ENCODE measurements around the gene IQSEC1. TPM values are rescaled to one million over a fixed set of nuclear protein-coding genes. Genes with fewer than 3 reads are reported as not detected.

Gene IQSEC1
- total RNA-seq, 1 donor from 2014 or later: 41.7 TPM

DNA sequence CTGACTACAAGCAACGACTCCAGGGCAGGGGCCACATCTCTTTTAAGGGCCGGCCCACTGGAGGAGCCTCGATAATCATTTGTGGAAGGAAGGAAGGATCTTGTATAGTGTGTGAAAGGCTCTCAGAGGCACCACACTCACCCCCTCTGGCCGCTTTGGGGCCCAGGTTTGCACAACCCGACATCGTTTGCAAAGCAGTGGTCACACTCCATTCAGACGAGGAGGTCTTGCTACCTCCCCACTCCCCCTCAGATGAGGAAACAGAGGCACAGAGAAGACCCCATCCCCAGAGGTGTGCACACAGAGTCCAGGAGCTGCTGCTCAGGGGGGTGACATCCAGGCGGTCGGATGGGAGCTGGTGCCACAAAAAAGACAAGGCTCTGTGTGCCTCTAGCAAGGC is 29.6 kb downstream of the IQSEC1 start:
- H3K36me3 Mint-ChIP-seq: no peaks in the 10 kb centered on the region
- H3K27me3 Mint-ChIP-seq (ENCODE audit: low read depth): no peaks in the 10 kb centered on the region
- peaks cover 19% of the 10 kb centered on the region for H3K4me1 Mint-ChIP-seq
- no peak overlapping the region for H3K4me3 Mint-ChIP-seq
- TF ChIP-seq, protein P1, sequence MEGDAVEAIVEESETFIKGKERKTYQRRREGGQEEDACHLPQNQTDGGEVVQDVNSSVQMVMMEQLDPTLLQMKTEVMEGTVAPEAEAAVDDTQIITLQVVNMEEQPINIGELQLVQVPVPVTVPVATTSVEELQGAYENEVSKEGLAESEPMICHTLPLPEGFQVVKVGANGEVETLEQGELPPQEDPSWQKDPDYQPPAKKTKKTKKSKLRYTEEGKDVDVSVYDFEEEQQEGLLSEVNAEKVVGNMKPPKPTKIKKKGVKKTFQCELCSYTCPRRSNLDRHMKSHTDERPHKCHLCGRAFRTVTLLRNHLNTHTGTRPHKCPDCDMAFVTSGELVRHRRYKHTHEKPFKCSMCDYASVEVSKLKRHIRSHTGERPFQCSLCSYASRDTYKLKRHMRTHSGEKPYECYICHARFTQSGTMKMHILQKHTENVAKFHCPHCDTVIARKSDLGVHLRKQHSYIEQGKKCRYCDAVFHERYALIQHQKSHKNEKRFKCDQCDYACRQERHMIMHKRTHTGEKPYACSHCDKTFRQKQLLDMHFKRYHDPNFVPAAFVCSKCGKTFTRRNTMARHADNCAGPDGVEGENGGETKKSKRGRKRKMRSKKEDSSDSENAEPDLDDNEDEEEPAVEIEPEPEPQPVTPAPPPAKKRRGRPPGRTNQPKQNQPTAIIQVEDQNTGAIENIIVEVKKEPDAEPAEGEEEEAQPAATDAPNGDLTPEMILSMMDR (IDR thresholded peaks at IDR 0.05; ENCODE audit: unreplicated experiment): no peak
- H3K9me3 Mint-ChIP-seq: no peaks in the 10 kb centered on the region
- H3K27ac Mint-ChIP-seq: no peak overlapping the region
- no peak for DNase-seq (ENCODE audit: low spot score in 2 of 2, unreplicated experiment in 2 of 2)

DNA sequence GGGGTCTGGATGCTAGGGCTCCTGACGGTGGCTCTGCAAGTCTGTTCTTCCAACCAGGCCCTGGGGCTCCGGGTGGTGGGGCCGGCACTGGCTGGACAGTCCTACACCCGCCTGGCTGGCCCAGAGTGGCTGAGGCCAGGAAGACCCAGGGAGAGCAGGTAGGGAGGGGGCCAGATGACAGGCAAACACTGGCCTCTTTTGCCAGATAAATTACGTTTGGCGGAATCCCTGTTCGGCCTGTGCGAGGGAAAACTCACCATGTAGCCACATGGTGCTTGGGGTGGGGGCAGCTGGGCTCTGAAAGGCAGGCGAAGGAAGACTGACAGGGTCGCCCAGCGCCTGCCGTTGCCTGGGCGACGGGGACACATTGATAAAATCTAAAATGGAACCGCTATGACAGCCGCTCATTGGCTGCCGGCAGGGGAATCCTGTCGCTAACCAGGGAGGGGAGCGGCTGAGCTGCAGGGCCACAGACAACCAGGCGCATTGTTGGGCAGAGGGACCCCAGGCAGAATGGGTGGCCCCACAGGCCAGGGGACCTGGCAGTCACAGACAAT is 30.4 kb downstream of the IQSEC1 start:
- Mint-ChIP-seq H3K27ac (no peak overlapping the region), H3K36me3 (no peaks in the 10 kb centered on the region), H3K9me3 (no peaks in the 10 kb centered on the region), H3K4me1 (peaks cover 19% of the 10 kb centered on the region), H3K27me3 (ENCODE audit: low read depth) (peaks cover 1% of the 10 kb centered on the region), H3K4me3 (no peak overlapping the region)
- DNase-seq (ENCODE audit: low spot score in 2 of 2, unreplicated experiment in 2 of 2): no peak
- TF ChIP-seq, protein P1 (IDR thresholded peaks at IDR 0.05; ENCODE audit: unreplicated experiment): no peak

DNA sequence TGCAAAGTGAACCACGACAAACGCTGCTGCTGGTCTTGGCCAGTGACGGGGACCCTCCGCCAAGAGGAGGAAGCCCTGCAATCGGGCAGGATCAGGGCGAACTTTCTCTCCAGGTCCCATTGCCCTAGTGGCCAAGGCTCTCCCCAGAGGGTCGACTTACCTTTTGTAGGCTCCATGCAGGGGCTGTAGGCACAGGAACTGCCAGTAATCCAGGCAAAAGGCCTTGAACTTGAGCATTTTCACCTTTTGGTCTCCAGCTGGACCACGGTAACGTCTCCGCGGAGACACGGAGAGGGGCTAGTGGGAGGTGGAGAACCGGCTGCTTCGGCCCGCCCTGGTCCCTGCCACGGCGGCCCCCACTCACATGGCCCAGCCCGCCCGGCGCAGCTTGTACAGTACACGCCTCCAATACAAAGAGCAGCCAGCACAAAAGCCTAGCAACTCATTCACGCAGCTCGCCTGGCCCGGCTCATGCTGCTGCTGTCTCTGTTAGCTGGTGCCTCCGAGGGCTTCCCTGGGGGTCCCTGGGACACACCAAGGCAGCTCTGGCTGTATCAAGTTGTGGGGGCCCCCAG is 31.0 kb downstream of the IQSEC1 start:
- Mint-ChIP-seq H3K36me3 (no peaks in the 10 kb centered on the region), H3K9me3 (no peaks in the 10 kb centered on the region), H3K27me3 (ENCODE audit: low read depth) (peaks cover 1% of the 10 kb centered on the region), H3K27ac (no peak overlapping the region), H3K4me3 (no peak overlapping the region), H3K4me1 (peaks cover 19% of the 10 kb centered on the region)
- TF ChIP-seq, protein P1 (IDR thresholded peaks at IDR 0.05; ENCODE audit: unreplicated experiment): no peak
- no peak for DNase-seq (ENCODE audit: low spot score in 2 of 2, unreplicated experiment in 2 of 2)

DNA sequence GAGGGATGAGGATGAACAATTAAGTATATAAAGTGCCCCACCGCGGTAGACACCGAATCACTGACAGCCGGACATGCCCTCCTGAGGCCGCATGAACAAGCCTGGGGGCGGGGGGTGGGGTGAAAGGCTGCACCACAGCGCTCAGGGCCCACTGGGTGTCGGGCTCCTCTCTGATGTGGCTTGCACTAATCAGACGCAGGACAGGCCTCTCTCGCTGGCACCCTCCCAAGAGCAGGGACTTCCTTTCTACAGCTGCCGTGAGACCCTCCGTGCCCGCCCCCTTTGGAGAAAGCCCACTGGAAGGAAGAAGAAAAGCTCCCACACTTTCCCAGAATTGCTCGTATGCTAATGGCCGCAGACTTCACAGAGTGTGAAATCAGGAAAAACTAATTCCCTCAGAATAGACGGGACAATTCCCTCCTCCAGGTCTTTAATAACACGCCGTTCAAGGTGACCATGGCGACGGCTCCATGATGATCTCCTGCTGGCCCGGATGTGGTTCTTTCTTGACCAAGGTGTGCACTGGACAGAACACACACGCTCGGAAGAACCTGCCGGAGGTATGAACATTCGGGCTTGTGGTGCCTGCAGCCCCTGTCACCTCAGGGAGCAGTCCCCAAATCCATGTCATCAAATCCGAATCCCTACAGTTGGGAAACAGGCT is 32.0 kb downstream of the IQSEC1 start:
- TF ChIP-seq, protein P1 (IDR thresholded peaks at IDR 0.05; ENCODE audit: unreplicated experiment): no peak
- H3K4me1 Mint-ChIP-seq: peaks cover 19% of the 10 kb centered on the region
- H3K4me3 Mint-ChIP-seq: no peak overlapping the region
- no peaks in the 10 kb centered on the region for H3K9me3 Mint-ChIP-seq
- H3K27ac Mint-ChIP-seq: no peak overlapping the region
- peaks cover 1% of the 10 kb centered on the region for H3K27me3 Mint-ChIP-seq (ENCODE audit: low read depth)
- DNase-seq (ENCODE audit: low spot score in 2 of 2, unreplicated experiment in 2 of 2): no peak
- H3K36me3 Mint-ChIP-seq: no peaks in the 10 kb centered on the region

DNA sequence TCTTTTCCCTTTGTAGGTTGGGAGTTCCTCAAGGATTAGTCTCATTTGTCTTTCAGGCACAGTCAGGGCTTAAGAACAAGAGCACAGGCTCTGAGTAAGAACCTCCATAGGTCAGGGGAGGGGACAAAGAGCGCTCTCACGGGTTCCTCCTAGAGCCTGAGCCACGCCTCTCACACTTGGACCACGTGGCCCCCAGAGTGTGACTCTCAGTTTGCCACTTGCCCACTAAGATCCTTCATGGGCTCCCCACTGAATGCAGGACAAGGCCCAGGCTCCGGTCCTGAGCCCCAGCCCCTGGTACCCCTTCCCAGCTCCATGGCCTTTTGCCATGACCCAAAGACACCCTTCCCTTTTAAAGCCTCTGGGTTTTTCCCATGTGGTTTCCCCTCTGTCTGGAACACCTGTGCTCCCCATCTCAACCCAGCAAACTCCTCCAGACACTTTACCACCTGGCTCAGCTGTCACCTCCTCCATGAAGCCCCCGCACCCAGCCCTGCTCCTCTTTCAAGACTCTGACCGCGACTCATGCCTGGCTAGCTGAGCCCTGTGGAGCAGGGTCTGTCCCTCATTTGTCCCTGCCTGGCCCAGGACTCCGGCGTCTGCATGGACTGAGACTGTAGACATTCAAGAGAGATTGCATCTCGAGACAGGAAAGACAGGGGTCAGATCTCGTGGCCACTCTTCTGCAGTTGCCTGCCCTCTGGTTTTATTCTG is 32.7 kb downstream of the IQSEC1 start:
- TF ChIP-seq, protein P1 (IDR thresholded peaks at IDR 0.05; ENCODE audit: unreplicated experiment): no peak
- Mint-ChIP-seq H3K27me3 (ENCODE audit: low read depth) (peaks cover 1% of the 10 kb centered on the region), H3K27ac (peak overlapping the region; percentile 64), H3K36me3 (no peaks in the 10 kb centered on the region), H3K4me1 (peaks cover 19% of the 10 kb centered on the region), H3K4me3 (no peak overlapping the region), H3K9me3 (no peaks in the 10 kb centered on the region)
- DNase-seq (ENCODE audit: low spot score in 2 of 2, unreplicated experiment in 2 of 2): no peak

Measured in mesothelial cell of epicardium (in vitro differentiated cells).